Upper lobe of left lung (tissue), 4 donors: ENCODE data around the gene HOXD12.

ENCODE experiments used
- POLR2A ChIP-seq, 4 donors: fragments of 450-650 bp; IDR thresholded peaks; one replicate each; pipeline ENCODE4 v1.5.1; 2016 to 2017; ENCODE audit warnings: antibody characterized with exemption in 4 of 4, mild to moderate bottlenecking in 2 of 4
- TF ChIP-seq, protein P1 (sequence below), 6 experiments: fragments of 450-650 bp in 4 of 6; fragments of 200-600 bp in 2 of 6; sonication (generic) in 2 of 6; IDR thresholded peaks; one replicate each; pipeline ENCODE4 v1.5.1; 2016 to 2019; ENCODE audit warnings: antibody characterized with exemption in 6 of 6

- no peak for TF ChIP-seq POLR2A (IDR thresholded peaks at IDR 0.05)
- TF ChIP-seq, protein P1, sequence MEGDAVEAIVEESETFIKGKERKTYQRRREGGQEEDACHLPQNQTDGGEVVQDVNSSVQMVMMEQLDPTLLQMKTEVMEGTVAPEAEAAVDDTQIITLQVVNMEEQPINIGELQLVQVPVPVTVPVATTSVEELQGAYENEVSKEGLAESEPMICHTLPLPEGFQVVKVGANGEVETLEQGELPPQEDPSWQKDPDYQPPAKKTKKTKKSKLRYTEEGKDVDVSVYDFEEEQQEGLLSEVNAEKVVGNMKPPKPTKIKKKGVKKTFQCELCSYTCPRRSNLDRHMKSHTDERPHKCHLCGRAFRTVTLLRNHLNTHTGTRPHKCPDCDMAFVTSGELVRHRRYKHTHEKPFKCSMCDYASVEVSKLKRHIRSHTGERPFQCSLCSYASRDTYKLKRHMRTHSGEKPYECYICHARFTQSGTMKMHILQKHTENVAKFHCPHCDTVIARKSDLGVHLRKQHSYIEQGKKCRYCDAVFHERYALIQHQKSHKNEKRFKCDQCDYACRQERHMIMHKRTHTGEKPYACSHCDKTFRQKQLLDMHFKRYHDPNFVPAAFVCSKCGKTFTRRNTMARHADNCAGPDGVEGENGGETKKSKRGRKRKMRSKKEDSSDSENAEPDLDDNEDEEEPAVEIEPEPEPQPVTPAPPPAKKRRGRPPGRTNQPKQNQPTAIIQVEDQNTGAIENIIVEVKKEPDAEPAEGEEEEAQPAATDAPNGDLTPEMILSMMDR (IDR thresholded peaks at IDR 0.05) = no peak
Measured at GRCh38 chr2:176145085-176145969, 45.7 kb downstream of the HOXD12 start.
